Lower leg skin (tissue), 3 donors: ENCODE measurements around the gene AGPAT2.

ENCODE experiments used
- POLR2A ChIP-seq, 2 donors: fragments of 450-650 bp; IDR thresholded peaks; one replicate each; pipeline ENCODE4 v1.6.1; 2016 to 2017; ENCODE audit warnings: antibody characterized with exemption in 2 of 2, mild to moderate bottlenecking in 1 of 2, moderate library complexity in 1 of 2
- TF ChIP-seq, protein P1 (sequence below), 3 donors: fragments of 450-650 bp; IDR thresholded peaks; one replicate each; pipeline ENCODE4 v1.5.1; 2016; ENCODE audit warnings: antibody characterized with exemption in 3 of 3, mild to moderate bottlenecking in 3 of 3, moderate library complexity in 2 of 3

DNA sequence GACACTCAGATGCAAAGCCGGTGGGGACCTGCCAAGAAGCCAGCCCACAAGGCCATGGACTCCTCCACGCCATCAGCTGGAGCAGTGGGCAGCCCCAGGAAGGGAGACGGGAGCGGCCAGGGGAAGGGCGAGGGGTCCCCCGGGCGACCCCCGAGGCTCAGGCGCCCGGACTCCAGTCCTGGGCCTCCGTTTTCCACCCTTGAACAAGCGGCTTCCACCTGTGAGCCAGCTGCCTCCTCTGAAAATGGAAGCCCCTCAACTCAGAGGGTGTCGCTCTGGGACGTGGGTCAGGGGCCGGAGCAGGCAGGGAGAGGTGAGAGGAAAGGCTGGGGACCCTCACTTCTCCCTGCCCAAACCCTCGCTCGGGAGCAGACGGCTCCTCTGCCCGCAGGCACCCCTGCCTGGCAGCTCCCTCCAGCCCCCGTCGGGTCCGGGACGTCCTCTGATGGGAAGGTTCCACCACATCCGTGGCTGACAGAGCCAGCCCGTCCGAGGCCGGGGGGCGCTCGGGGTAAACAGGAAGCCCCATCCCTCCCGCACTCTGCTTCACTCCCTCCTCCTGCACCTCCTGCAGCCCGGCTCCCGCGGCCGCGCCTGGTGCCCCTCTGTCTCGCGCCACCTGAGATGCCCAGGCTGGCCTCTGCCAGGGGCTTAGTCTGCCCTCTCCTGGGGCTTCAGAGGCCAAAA lies 28.3 kb downstream of the AGPAT2 start:
- TF ChIP-seq, protein P1, sequence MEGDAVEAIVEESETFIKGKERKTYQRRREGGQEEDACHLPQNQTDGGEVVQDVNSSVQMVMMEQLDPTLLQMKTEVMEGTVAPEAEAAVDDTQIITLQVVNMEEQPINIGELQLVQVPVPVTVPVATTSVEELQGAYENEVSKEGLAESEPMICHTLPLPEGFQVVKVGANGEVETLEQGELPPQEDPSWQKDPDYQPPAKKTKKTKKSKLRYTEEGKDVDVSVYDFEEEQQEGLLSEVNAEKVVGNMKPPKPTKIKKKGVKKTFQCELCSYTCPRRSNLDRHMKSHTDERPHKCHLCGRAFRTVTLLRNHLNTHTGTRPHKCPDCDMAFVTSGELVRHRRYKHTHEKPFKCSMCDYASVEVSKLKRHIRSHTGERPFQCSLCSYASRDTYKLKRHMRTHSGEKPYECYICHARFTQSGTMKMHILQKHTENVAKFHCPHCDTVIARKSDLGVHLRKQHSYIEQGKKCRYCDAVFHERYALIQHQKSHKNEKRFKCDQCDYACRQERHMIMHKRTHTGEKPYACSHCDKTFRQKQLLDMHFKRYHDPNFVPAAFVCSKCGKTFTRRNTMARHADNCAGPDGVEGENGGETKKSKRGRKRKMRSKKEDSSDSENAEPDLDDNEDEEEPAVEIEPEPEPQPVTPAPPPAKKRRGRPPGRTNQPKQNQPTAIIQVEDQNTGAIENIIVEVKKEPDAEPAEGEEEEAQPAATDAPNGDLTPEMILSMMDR (IDR thresholded peaks at IDR 0.05): no peak
- TF ChIP-seq POLR2A (IDR thresholded peaks at IDR 0.05): no peak
